Transverse colon (tissue), 4 donors: ENCODE data around the gene SFTPB. TPM values are rescaled to one million over a fixed set of nuclear protein-coding genes. Genes with fewer than 3 reads are reported as not detected.
"Not testable (repeated sequence)": the region's sequence is repeated elsewhere in the genome, so short reads cannot be mapped to it uniquely, and the experiment has no call there.

Experiments
- DNase-seq: peaks from one replicate; pipeline ENCODE4 v3.0.0-alpha.2; 2019
- H3K27ac ChIP-seq, 4 donors: fragments of 200-600 bp; sonication (generic); 2 replicates each; pipeline ENCODE4 v1.5.1; 2016 to 2018; ENCODE audit warnings: inconsistent platforms in 4 of 4
- H3K27me3 ChIP-seq: fragments of 200-600 bp; sonication (generic); 2 replicates; pipeline ENCODE4 v1.5.1; 2017; ENCODE audit warnings: inconsistent platforms
- H3K36me3 ChIP-seq, 4 donors: fragments of 200-600 bp; sonication (generic); 2 replicates each; pipeline ENCODE4 v1.5.1; 2017 to 2019; ENCODE audit warnings: inconsistent platforms in 4 of 4
- H3K4me1 ChIP-seq, 4 donors: fragments of 200-600 bp; sonication (generic); 2 replicates each; pipeline ENCODE4 v1.5.1; 2017 to 2020; ENCODE audit warnings: inconsistent platforms in 4 of 4
- H3K4me3 ChIP-seq, 4 donors: fragments of 200-600 bp; sonication (generic); 1 replicate in 1 of 4; 2 replicates in 3 of 4; pipeline versions ENCODE4 v1.5.1 to v1.6.1; 2017 to 2019; ENCODE audit warnings: inconsistent platforms in 4 of 4
- H3K9me3 ChIP-seq, 2 donors: fragments of 200-600 bp; sonication (generic); 2 replicates each; pipeline ENCODE4 v1.5.1; 2017 to 2019; ENCODE audit warnings: inconsistent platforms in 2 of 2
- CTCF ChIP-seq, 5 experiments: fragments of 200-600 bp in 3 of 5; fragments of 450-650 bp in 2 of 5; sonication (generic) in 3 of 5; IDR thresholded peaks; 1 replicate in 2 of 5; 2 replicates in 3 of 5; pipeline ENCODE4 v1.5.1; 2016 to 2017; ENCODE audit warnings: antibody characterized with exemption in 5 of 5, inconsistent platforms in 3 of 5, mild to moderate bottlenecking in 2 of 5, moderate library complexity in 1 of 5
- EP300 ChIP-seq: sonication (generic); formaldehyde crosslinking; IDR thresholded peaks from one replicate; pipeline ENCODE4 v1.6.1; 2017; ENCODE audit warnings: antibody characterized with exemption, low read depth
- POLR2A ChIP-seq: fragments of 450-650 bp; IDR thresholded peaks from one replicate; pipeline ENCODE4 v1.6.1; 2016; ENCODE audit warnings: antibody characterized with exemption, mild to moderate bottlenecking, moderate library complexity
- POLR2AphosphoS5 ChIP-seq, 3 donors: sonication (generic); formaldehyde crosslinking; IDR thresholded peaks; one replicate each; pipeline ENCODE4 v1.6.1; 2016; ENCODE audit warnings: antibody characterized with exemption in 3 of 3
- WGBS, 2 donors: methylation state at CpG; one replicate each; pipeline ENCODE4 v1.1.5; 2018; ENCODE audit warnings: low coverage in 1 of 2; 5-methylcytosine and 5-hydroxymethylcytosine counted together
- in situ Hi-C, 4 donors: fragments of 200-750 bp; cut with MboI; loops; one replicate each; pipeline versions ENCODE4 v1.15.0 to v1.15.1; 2017; ENCODE audit warnings: low sequenced_read_pairs in 3 of 4, low pct_ligation_motif_present in 1 of 4, low pct_unique_long_range_greater_than_20kb in 1 of 4
- intact Hi-C: fragments of 100-400 bp; cut with DNase I; formaldehyde crosslinking; loops from one replicate; pipeline ENCODE4 v1.15.1; 2023; ENCODE audit warnings: low total_unique reads
- total RNA-seq, 4 donors: library from RNA; depleted of rRNA; stranded (reverse); fragments of >200 nt; gene quantifications; one replicate each; pipeline ENCODE4 v1.1.0, GENCODE V29; 2016

SFTPB gene
- total RNA-seq, 4 donors from 2014 or later, result not detected

GRCh38 chr2:85661139-85661858, 6.7 kb downstream of the SFTPB start:
- 78% methylated on average over 14 of the region's 14 CpGs; no CpG with 5 or more reads in 1 of the 2 donors for WGBS, 2 donors
- intact Hi-C loops (no loop called here), in situ Hi-C loops (no loop called here)
- H3K4me1 ChIP-seq, result no peaks in the 10 kb centered on the region
- TF ChIP-seq POLR2AphosphoS5 (IDR thresholded peaks at IDR 0.05) (no peak), CTCF (IDR thresholded peaks at IDR 0.05) (no peak), POLR2A (no peak), EP300 (no peak)
- H3K27me3 ChIP-seq, result no peaks in the 10 kb centered on the region
- no peaks in the 10 kb centered on the region for H3K9me3 ChIP-seq
- H3K36me3 ChIP-seq, result peaks cover 0 to 4% (median 0%) of the 10 kb centered on the region in 4 donors
- peak overlapping the region in 2 of 4 donors; percentile 1 to 13 for H3K27ac ChIP-seq
- no peak overlapping the region for H3K4me3 ChIP-seq
- no peak for DNase-seq

- Histone ChIP-seq H3K27ac (peak overlapping the region in 1 of 4 donors; percentile 1), H3K9me3 (no peaks in the 10 kb centered on the region), H3K27me3 (no peaks in the 10 kb centered on the region), H3K4me1 (no peaks in the 10 kb centered on the region), H3K4me3 (no peak overlapping the region), H3K36me3 (peaks cover 0 to 4% (median 0%) of the 10 kb centered on the region in 4 donors)
- in situ Hi-C loops (no loop called here), intact Hi-C loops (no loop called here)
- no peak for DNase-seq
- WGBS, 2 donors, result 83% methylated on average over 7 of the region's 7 CpGs; no CpG with 5 or more reads in 1 of the 2 donors
- TF ChIP-seq CTCF (IDR thresholded peaks at IDR 0.05) (no peak), EP300 (no peak), POLR2A (no peak)
Observed at GRCh38 chr2:85660725-85661124, 7.3 kb downstream of the SFTPB start.

- 97 to 100% methylated on average over 2 to 11 of the region's 11 CpGs for WGBS, 2 donors
- H3K27ac ChIP-seq, H3K36me3 ChIP-seq, intact Hi-C loops, H3K4me1 ChIP-seq, in situ Hi-C loops, DNase-seq, H3K4me3 ChIP-seq, H3K27me3 ChIP-seq, H3K9me3 ChIP-seq: not testable (repeated sequence)
Observed at GRCh38 chr2:85660301-85660700, 7.7 kb downstream of the SFTPB start.

GRCh38 chr2:85659324-85659981, 8.5 kb downstream of the SFTPB start:
- intact Hi-C loops (no loop called here), in situ Hi-C loops (no loop called here)
- 82% methylated on average over 11 of the region's 13 CpGs; no CpG with 5 or more reads in 1 of the 2 donors for WGBS, 2 donors
- H3K27me3 ChIP-seq, result no peaks in the 10 kb centered on the region
- no peaks in the 10 kb centered on the region for H3K4me1 ChIP-seq
- no peak overlapping the region for H3K27ac ChIP-seq
- H3K4me3 ChIP-seq, result no peak overlapping the region
- DNase-seq, result no peak
- H3K9me3 ChIP-seq, result no peaks in the 10 kb centered on the region
- TF ChIP-seq CTCF (IDR thresholded peaks at IDR 0.05) (no peak), POLR2A (no peak), EP300 (no peak), POLR2AphosphoS5 (IDR thresholded peaks at IDR 0.05) (no peak)
- peaks cover 0 to 4% (median 0%) of the 10 kb centered on the region in 4 donors for H3K36me3 ChIP-seq

GRCh38 chr2:85657399-85657798, 10.6 kb downstream of the SFTPB start:
- 96 to 100% methylated on average over 1 to 4 of the region's 4 CpGs for WGBS, 2 donors
- intact Hi-C loops, H3K27ac ChIP-seq, H3K36me3 ChIP-seq, H3K4me1 ChIP-seq, in situ Hi-C loops, H3K9me3 ChIP-seq, H3K27me3 ChIP-seq, DNase-seq, H3K4me3 ChIP-seq: not testable (repeated sequence)
